Subcutaneous adipose tissue (tissue), 4 donors: ENCODE measurements around the gene SCRT2. TPM values are rescaled to one million over a fixed set of nuclear protein-coding genes. Genes with fewer than 3 reads are reported as not detected.

Experiments used
- CTCF ChIP-seq: fragments of 450-650 bp; IDR thresholded peaks from one replicate; pipeline ENCODE4 v1.5.1; 2016; ENCODE audit warnings: low read depth, mild to moderate bottlenecking, control low read depth, antibody characterized with exemption, moderate library complexity
- total RNA-seq, 4 donors: library from RNA; depleted of rRNA; stranded (reverse); fragments of >200 nt; gene quantifications; one replicate each; pipeline ENCODE4 v1.1.0, GENCODE V29; 2016

The SCRT2 gene
- total RNA-seq, 4 donors from 2014 or later: not detected

GRCh38 chr20:689348-689747 is 13.7 kb upstream of the SCRT2 start:
- no peak for TF ChIP-seq CTCF

GRCh38 chr20:688809-689212 is 13.2 kb upstream of the SCRT2 start:
- TF ChIP-seq CTCF: no peak

- TF ChIP-seq CTCF: no peak
These were observed 12.0 kb upstream of the SCRT2 start for GRCh38 chr20:687468-688203.

GRCh38 chr20:684676-685319 is 9.2 kb upstream of the SCRT2 start:
- TF ChIP-seq CTCF: no peak

GRCh38 chr20:682123-682522 is 6.5 kb upstream of the SCRT2 start:
- no peak for TF ChIP-seq CTCF

GRCh38 chr20:680638-681187 is 5.1 kb upstream of the SCRT2 start:
- TF ChIP-seq CTCF: no peak

GRCh38 chr20:677957-678356 is 2.4 kb upstream of the SCRT2 start:
- no peak for TF ChIP-seq CTCF
